ENCODE measurements around the gene JPH2.

The JPH2 gene

GRCh38 chr20:44099832-44100231 is 87.2 kb downstream of the JPH2 start:
- no peaks in the 10 kb centered on the region for H3K9me3 ChIP-seq (ENCODE audit: insufficient read depth, low read length)
- H3K4me3 ChIP-seq (ENCODE audit: low read length), result no peak overlapping the region
- no peak for TF ChIP-seq CTCF (IDR thresholded peaks at IDR 0.05; ENCODE audit: low read depth, low read length)
- TF ChIP-seq EZH2phosphoT487 (IDR thresholded peaks at IDR 0.05; ENCODE audit: low read depth), result no peak
- H3K4me1 ChIP-seq (ENCODE audit: low read length), result no peaks in the 10 kb centered on the region
- H2AFZ ChIP-seq (ENCODE audit: low read depth, low read length), result no peak overlapping the region
- H3K27me3 ChIP-seq (ENCODE audit: low read depth, low read length), result peaks cover 48% of the 10 kb centered on the region
- H3K4me2 ChIP-seq (ENCODE audit: low read length), result no peak overlapping the region
- H3K27ac ChIP-seq (ENCODE audit: low read length), result no peak overlapping the region
- H3K79me2 ChIP-seq (ENCODE audit: low read length), result no peaks in the 10 kb centered on the region
- no peaks in the 10 kb centered on the region for H4K20me1 ChIP-seq (ENCODE audit: insufficient read depth, low read length)
- H3K36me3 ChIP-seq (replicated peaks; ENCODE audit: low read depth, low read length), result no peaks in the 10 kb centered on the region
- H3K9ac ChIP-seq (ENCODE audit: low read length), result no peak overlapping the region

- TF ChIP-seq EZH2phosphoT487 (IDR thresholded peaks at IDR 0.05; ENCODE audit: low read depth) (no peak), CTCF (IDR thresholded peaks at IDR 0.05; ENCODE audit: low read depth, low read length) (no peak)
- H3K79me2 ChIP-seq (ENCODE audit: low read length), result no peaks in the 10 kb centered on the region
- H2AFZ ChIP-seq (ENCODE audit: low read depth, low read length), result no peak overlapping the region
- H3K9ac ChIP-seq (ENCODE audit: low read length), result no peak overlapping the region
- H3K9me3 ChIP-seq (ENCODE audit: insufficient read depth, low read length), result no peaks in the 10 kb centered on the region
- H4K20me1 ChIP-seq (ENCODE audit: insufficient read depth, low read length), result no peaks in the 10 kb centered on the region
- no peaks in the 10 kb centered on the region for H3K36me3 ChIP-seq (replicated peaks; ENCODE audit: low read depth, low read length)
- peaks cover 36% of the 10 kb centered on the region for H3K27me3 ChIP-seq (ENCODE audit: low read depth, low read length)
- no peak overlapping the region for H3K4me3 ChIP-seq (ENCODE audit: low read length)
- no peak overlapping the region for H3K27ac ChIP-seq (ENCODE audit: low read length)
- no peak overlapping the region for H3K4me2 ChIP-seq (ENCODE audit: low read length)
- no peaks in the 10 kb centered on the region for H3K4me1 ChIP-seq (ENCODE audit: low read length)
Measured at GRCh38 chr20:44098657-44099056, 88.3 kb downstream of the JPH2 start.

- H3K4me3 ChIP-seq (ENCODE audit: low read length), result no peak overlapping the region
- H4K20me1 ChIP-seq (ENCODE audit: insufficient read depth, low read length), result no peaks in the 10 kb centered on the region
- peaks cover 32% of the 10 kb centered on the region for H3K27me3 ChIP-seq (ENCODE audit: low read depth, low read length)
- H3K79me2 ChIP-seq (ENCODE audit: low read length), result no peaks in the 10 kb centered on the region
- TF ChIP-seq EZH2phosphoT487 (IDR thresholded peaks at IDR 0.05; ENCODE audit: low read depth) (no peak), CTCF (IDR thresholded peaks at IDR 0.05; ENCODE audit: low read depth, low read length) (no peak)
- H3K4me2 ChIP-seq (ENCODE audit: low read length), result no peak overlapping the region
- no peaks in the 10 kb centered on the region for H3K4me1 ChIP-seq (ENCODE audit: low read length)
- H3K27ac ChIP-seq (ENCODE audit: low read length), result no peak overlapping the region
- H3K9ac ChIP-seq (ENCODE audit: low read length), result no peak overlapping the region
- no peak overlapping the region for H2AFZ ChIP-seq (ENCODE audit: low read depth, low read length)
- H3K9me3 ChIP-seq (ENCODE audit: insufficient read depth, low read length), result no peaks in the 10 kb centered on the region
- H3K36me3 ChIP-seq (replicated peaks; ENCODE audit: low read depth, low read length), result no peaks in the 10 kb centered on the region
Measured at GRCh38 chr20:44098256-44098630, 88.7 kb downstream of the JPH2 start.

GRCh38 chr20:44097521-44098255 is 89.3 kb downstream of the JPH2 start:
- Histone ChIP-seq H3K4me1 (ENCODE audit: low read length) (peaks cover 2% of the 10 kb centered on the region), H3K4me3 (ENCODE audit: low read length) (no peak overlapping the region), H3K36me3 (replicated peaks; ENCODE audit: low read depth, low read length) (no peaks in the 10 kb centered on the region), H3K9ac (ENCODE audit: low read length) (no peak overlapping the region), H3K9me3 (ENCODE audit: insufficient read depth, low read length) (no peaks in the 10 kb centered on the region), H2AFZ (ENCODE audit: low read depth, low read length) (no peak overlapping the region), H3K27me3 (ENCODE audit: low read depth, low read length) (peaks cover 27% of the 10 kb centered on the region), H3K79me2 (ENCODE audit: low read length) (no peaks in the 10 kb centered on the region), H3K4me2 (ENCODE audit: low read length) (no peak overlapping the region), H3K27ac (ENCODE audit: low read length) (no peak overlapping the region), H4K20me1 (ENCODE audit: insufficient read depth, low read length) (no peaks in the 10 kb centered on the region)
- no peak for TF ChIP-seq CTCF (IDR thresholded peaks at IDR 0.05; ENCODE audit: low read depth, low read length)
- no peak for TF ChIP-seq EZH2phosphoT487 (IDR thresholded peaks at IDR 0.05; ENCODE audit: low read depth)

Data from OCI-LY3 (cell line).